GM18873 (cell line): Measurements from ENCODE around the gene MTAP.

ENCODE experiments used
- ATAC-seq: cut with Tn5 transposase; IDR thresholded peaks from one replicate; pipeline ENCODE4 v1.9.1; 2021; ENCODE audit warnings: mild to moderate bottlenecking, moderate library complexity, moderate number of reproducible peaks; ENCODE audit not compliant: unreplicated experiment, low FRiP score

Gene MTAP

DNA sequence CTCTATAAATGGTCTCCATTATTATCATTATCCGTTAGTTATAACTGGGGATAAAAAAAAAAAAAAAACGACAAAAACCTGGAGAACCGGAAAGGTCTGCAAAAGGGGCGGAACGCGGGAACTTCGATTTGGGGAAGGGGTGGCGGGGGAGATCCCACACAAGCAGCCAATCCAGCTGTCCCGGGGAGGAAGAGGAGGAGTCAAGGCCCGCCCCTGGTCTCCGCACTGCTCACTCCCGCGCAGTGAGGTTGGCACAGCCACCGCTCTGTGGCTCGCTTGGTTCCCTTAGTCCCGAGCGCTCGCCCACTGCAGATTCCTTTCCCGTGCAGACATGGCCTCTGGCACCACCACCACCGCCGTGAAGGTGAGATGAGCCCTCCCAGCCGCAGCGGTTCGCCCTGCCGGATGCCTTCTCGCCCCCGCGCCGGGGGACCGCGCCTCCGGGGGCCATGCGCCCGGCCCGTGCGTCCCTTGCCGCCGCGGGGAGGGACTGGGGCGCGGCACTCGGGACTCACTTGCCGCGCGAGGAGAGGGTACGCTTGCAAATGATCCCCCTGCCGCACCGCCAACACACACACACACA, at the start of gene MTAP:
Gene MTAP (plus strand): TSS at position 219 of the 583 bp plus-strand sequence. CDS start 113 bp downstream, at position 332.
- peak; percentile 92 for ATAC-seq

DNA sequence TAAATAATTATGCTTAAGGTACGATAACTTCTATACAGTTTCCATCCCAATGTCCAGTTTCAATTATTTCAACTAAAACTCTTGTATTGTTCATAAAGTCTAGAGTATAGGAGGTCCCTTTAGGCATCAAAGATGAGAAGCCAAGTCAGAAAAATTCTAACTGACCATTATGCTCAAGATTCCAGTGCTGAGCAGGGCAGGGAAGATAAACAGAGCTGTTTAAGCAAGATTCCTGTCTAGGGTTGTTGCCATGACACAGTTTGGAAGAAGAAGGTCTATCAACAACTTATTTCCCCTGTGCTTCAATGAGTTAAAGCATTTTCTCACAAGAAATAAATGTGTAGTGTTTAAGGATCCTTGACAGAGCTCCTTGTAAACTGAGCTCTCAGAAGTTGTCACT, 48.9 kb upstream of the MTAP start:
- no peak for ATAC-seq

DNA sequence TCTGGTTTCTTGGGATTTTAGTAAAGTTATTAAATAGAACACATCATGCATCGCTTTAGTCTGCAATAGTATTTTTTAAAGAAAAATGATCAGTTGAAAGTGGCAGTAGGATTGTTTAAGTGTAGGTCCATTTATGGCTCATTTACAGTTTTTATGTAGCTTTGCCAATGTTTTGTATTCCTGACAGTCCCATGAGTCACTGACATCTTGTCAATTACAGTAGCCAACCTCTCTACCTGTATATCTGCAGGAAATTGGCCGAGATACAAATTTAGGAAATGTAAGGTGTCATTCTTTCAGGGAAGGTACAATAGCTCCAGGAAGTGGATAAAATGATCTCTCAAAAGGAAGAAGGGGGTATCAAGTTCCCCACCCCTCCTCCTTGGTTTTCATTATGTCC, 47.7 kb upstream of the MTAP start:
- no peak for ATAC-seq

DNA sequence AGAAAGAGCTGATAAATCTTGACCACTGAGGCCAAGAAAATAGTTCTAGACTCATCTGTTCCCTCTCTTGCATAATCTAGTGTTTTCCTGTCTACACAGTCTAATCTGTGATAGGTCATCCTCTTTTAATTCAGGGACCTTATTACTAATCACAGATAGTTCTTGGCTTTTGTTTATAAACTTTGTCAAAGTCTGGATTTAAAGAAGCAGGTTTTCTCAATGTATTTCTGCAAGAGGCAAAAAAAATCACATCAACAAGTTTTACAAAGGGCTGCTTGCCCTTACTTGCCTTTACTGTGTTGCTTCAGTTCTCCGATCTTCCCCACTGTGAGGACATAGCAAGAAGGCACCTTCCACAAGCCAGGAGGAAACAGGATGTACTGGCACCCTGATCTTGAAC, 43.9 kb upstream of the MTAP start:
- no peak for ATAC-seq

DNA sequence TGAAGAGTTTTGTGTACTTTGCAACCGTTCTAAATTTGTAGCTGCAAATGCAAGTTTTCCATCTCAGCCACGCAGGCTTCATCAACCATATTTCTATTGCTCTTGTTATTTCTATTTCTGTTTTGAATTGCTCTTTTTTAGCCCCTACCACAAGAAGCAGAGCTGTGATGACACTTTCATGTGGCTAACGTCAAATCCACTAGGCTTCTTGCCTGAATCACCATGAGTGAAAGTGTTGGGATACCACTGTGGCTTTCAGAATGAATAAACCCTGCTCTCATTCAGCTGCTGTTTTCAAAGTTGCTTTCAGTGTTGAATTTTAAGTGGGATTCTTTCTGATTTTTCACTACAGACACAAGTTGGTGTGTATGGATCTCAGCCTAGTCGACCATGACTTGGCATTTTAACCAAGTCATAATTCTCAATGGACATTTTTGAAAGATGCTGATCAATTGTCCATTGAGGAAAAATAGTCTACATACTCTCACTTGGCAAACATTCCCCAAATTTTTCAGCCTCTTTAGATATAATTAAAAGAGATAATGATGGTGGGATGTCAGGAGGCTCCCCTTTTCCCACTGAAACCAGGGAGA, 41.0 kb upstream of the MTAP start:
- peak; percentile 60 for ATAC-seq

DNA sequence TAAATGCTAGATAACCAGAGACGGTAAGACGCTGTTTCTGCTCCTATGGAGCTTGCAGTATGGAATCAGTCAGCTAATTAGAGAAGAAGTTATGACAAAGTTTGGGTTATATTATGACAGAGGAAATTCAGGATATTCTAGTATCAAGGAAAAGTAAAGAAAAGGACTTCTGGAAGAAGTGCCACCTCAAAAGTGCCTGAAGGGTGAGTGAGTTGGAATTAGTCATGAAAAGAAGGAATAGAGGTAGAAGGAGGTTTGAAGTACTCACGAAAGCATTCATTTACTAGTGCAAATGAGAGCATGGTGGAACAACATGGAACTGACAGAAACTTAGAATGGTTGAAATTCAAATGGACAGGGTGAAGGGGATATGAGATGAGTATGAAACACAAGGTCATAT, 40.4 kb upstream of the MTAP start:
- no peak for ATAC-seq

DNA sequence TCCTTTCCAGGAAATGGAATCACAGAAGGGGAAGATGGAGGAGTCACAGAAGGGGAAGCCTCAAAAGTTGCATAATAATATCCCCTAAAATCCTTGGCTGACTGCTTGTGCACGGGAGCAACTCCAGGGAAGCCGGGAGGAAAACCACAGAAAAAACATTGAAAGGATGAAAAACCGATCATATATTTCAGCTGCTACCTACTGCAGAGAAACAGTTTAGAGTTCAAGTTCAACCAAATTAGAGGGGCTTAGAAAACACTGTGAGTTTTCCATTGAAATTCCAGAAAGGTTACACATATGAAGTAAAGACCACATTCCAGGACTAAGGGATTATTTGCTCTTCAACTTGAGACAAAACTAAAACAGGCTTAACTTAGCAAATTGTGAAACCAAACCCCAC, 37.6 kb upstream of the MTAP start:
- no peak for ATAC-seq

DNA sequence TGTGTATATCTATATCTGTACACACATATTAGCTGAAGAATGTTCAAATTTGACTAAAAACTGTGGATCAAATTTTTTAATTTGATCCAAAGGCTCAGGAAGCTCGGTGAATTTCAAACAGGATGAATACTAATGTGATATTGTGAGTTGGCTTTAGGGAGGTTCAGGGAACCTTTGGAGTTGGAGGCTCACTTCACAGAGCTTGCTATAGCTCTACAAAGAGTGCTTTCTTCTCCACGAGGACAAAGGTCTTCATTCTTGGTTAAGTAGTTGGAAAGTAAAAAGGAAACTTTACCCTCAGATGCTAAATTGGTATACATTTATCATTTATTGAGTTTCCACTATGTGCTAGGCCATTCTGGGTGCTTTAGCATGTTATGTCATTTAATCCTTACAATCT, 36.3 kb upstream of the MTAP start:
- no peak for ATAC-seq

DNA sequence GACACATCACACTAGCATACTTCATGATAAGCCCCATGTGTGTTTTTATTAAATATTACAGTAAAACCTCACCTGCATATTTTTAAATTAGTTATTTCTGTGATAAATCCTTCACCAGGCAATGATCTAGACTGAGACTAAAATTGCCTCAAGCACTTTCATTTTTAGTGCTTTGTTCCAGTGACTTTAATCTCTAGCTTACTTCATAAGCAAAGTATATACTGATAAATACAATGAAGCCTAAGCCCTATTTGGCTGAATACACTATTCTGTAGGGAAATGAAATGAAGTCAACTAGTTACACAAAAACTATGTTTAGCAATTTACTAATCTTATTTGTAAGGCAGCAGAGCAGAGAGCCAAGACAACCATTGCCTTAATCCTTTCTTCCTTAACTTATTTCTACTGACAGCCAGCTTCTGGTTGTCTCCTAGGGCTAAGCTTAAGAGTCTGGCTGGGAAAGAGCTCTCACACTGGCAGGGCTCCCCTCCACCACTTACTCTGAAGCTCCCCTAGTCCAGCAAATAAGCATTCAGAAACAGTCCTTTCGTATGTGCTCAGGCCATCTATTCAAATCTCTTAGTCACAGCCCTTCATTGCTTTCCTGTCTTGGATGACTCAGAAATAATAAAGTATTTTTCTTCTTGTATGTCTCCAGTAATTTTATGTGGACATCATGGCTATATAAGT, 31.4 kb upstream of the MTAP start:
- ATAC-seq: no peak

DNA sequence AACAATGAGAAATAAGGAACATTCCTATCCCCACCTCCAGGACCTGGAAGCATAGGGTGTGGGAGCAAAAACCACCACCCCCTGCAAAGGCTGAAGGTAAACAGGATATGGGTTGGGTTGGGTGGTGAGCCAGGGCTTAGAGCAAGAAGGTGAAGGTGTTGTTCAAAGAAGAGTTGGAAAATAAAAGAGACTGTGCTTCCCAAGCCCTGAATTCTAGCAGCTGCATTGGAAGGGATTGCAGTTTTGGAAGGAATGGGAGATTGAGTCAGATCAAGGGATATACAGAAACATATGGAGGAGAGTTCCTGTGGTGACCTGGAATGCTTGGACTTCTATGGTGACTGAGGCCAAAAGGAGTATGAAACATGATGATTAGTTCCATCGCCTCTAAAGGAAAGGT, 24.7 kb upstream of the MTAP start:
- ATAC-seq: no peak

DNA sequence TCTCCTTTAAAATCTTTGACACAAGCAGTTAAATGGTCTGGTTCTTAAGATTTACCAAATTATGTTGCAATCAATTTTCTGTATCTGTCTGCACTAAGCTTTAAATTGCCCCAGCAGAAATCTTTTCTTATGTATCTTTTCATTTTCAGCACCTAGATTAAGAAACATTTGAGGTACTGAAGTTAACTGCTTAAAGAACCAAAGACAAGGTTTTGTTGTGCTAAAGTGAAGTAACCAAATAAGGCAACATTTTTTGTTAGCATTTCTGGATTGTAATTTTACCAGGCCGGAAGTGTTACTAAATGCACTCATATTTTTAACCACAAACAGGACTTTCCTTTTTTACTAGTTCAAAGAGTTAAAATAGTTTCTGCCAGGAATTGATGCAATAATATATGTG, 24.1 kb upstream of the MTAP start:
- ATAC-seq: no peak

DNA sequence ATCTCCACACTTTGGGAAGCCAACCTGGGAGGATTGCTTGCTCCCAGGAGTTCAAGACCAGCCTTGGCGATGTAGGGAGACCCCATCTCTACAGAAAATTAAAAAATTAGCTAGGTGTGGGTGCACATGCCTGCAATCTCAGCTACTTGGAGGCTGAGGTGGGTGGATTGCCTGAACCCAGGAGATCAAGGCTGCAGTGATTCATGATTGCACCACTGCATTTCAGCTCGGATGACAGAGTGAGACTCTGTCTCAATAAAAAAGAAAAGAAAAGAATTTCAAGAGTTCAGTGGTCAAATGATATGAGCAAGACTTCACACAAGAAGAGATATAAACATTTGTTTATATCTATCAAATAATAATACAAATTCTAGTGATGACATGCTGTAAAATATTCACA, 23.0 kb upstream of the MTAP start:
- no peak for ATAC-seq

DNA sequence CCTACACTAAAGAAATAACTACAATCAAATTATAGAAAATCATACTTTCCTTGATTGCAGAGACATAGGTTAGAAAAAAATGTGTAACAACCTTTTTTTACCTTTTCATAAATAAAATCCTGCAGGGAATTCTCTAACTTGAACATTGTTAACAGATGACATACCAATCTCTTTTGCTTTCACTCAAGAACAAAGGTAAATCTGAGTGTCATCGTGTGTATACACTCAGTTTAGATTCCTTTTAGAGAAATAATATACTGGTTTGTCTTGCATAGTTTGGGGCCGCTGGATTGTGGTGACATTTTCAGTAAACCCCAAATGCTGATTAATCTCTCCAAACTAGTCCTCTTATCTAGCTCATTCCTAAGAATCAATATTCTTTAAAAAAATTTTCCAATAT, 20.8 kb upstream of the MTAP start:
- no peak for ATAC-seq

DNA sequence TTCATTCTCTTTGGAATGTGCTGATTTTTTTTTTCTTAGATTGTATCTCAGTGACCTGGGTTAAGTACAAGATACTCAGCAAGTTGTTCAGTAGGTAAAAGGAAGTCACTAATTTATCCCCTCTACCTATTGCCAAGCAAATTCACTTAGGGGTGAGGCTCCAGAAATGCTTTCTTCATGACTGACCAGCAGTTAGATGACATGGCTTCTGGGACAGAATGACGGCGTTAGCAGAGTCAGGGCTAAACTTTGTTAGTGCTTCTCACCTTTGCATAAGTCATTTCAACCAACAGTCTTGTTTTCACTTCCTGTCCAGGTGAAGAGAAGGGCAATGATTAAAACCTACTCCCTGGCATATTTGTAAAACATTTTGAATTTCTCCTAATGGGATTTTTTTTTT, 20.2 kb upstream of the MTAP start:
- ATAC-seq: no peak

DNA sequence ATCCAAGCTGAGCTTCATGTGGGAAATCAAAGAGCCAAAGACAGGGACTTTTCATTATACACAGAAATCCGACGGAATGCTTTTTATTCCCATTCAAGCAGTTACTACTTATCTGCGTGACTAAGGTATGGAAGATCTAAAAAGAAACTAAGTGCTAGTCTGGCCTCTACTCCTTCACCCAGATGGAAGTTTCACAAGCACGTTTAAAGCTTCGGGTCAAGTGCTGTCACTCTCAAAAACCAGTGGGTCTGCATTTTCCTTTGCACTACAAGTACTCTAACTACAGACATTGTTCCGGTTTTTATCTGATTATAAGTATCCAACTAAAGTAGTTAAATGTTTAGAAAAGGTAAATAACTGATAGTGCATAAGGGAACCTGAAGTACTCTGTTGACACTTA, 13.7 kb upstream of the MTAP start:
- no peak for ATAC-seq

DNA sequence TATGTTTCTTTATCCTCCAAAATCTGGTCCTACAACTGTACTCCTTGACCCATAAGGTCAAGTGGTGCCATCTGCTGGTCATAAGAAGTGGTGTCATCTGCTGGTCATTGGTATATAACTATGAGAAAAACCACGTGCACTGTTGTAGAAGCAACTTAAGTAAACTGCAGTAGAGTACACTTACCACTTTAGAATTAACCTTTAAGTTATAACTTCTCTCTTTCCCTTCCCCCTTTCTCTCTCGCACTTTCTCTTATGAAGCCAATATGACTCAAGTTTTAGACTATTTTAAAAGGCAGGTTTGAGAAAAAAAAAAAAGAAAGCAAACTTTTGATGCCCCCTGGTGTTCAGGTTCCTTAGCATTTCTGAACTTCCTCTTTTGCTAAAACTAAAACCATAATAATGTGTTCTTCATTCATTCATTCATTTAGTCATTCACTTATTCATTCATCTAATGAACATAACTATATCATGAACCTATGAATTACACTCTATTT, 12.8 kb upstream of the MTAP start:
- ATAC-seq: peak; percentile 98

DNA sequence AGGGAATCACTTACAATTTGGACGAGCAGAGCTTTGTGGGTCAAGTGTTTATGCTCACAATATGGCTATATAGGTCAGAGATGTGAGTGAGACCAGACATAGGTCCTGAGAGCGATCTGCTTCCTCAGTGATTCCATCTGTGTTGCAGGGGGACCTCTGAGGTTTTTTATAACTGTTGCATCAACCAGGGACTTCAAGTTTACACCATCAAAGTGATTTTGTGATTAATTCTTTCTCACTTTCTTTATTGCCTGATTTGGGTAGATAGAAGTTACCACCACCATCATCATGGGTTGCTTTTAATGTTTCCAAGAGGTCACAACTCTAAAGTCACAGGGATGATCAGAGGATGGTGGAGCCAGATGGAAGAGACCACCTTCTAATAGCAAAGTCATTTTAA, 7.0 kb upstream of the MTAP start:
- ATAC-seq: no peak

DNA sequence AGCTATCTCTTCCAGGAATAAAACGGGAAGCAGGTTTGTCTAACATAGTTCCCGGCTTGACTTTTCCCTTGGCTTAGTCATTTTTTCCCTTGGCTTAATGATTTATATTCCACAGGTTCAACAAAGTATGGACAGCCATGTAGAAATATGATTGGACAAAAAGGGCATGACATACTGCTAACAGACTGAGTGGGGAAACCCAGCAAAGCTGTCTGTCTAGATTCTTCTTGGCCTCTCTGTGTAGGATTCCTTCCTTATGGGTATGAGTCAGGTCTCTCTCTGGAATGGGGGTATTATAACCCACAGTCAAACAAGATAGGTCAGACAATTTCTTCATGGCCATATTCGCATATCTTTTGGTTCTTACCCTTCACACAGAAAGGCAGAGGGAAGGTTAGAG, 5.7 kb upstream of the MTAP start:
- ATAC-seq: no peak

DNA sequence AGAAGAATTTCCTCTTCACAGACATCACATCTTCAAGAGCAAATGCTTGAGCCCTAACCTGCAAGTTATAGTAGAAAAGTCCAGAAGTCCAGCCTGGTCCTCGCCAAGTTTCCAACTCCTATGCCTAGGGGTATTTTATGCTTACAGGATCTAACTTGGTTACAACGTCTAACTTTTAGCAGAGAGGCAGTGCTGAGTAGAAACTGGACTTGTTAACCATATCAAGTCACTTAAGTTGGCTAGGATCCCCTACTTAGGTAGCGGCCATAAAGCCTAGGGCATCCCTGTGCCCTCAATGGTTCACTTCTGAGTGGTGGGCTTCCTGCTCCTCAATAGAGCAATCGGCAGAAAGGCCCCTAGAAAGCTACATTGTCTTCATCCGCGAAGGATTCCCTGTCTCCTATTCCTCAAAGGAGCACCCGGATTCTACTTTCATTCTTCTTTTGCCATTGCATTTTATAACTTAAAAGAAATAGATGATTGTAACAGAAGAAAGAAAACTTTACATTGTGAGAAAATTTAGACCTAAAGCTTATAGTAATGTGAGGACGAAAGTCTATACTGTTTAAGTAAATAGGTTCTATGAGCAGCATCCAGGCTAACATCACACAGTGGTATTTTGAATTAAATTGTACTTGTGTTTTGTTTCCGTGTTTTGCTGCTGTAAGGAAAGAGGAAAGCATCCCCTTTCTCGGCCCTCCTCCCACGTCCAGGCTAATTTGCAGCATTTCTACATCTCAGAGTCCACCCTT, 1.3 kb upstream of the MTAP start:
- no peak for ATAC-seq

DNA sequence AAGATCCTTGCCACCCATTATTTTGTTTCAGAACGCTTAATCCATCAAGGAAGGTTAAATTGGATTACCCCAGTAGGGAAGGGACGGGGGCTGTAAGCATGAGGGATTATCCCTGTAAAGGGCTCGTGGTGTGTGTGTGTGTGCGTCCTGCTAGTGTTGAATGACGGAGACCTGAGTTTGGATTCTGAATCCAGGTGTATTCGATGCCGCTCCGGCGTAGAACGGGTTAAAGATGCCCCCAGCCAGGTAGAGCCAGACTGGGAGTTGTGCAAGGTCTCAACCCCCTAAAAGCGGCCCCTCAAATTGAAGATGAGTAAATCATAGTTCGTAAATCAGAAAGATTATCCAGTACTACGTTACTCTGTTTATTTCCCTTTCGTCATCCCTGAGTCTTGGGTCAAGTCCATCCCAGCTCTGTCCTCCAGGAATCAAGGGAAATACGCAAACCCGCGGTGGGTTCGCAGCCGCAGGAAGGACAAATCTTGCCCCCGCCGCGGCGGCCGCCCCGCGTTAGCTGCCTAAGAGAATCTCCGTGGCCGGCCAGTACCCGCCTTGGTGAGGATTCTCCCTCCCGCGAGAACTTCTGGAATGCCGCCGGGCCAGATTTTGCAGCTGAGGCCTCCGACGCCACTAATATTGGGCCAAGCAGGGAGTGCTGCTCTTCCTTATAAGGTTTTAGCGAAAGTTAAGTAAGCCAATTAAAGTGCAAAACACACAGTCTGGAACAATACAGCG, 586 bp upstream of the MTAP start:
- peak; percentile 13 for ATAC-seq

DNA sequence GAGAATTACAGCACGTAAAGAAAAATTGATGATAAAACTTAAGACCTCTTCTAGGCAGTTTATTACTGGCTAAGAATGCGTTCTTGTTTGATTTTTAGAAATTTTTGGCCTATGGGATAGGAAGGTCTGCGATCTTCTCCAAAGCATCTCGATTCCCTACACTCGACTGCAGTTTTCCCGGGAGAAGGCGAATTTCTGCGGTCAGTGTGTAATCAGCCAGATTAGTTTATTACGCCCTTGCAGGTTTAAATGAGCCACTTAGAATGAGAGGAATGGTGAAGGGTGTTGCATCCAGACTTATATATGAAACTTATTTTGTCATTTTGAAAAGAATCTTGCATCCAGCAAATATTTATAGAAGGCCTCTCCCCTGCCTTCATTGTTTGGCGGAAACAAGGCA, 1.2 kb downstream of the MTAP start:
- no peak for ATAC-seq
